ENCODE measurements around the gene DIPK1B. TPM values are rescaled to one million over a fixed set of nuclear protein-coding genes. Genes with fewer than 3 reads are reported as not detected.

Gene DIPK1B
- total RNA-seq, 3 donors from 2014 or later = 1.0 to 10.0 (median 2.9) TPM

DNA sequence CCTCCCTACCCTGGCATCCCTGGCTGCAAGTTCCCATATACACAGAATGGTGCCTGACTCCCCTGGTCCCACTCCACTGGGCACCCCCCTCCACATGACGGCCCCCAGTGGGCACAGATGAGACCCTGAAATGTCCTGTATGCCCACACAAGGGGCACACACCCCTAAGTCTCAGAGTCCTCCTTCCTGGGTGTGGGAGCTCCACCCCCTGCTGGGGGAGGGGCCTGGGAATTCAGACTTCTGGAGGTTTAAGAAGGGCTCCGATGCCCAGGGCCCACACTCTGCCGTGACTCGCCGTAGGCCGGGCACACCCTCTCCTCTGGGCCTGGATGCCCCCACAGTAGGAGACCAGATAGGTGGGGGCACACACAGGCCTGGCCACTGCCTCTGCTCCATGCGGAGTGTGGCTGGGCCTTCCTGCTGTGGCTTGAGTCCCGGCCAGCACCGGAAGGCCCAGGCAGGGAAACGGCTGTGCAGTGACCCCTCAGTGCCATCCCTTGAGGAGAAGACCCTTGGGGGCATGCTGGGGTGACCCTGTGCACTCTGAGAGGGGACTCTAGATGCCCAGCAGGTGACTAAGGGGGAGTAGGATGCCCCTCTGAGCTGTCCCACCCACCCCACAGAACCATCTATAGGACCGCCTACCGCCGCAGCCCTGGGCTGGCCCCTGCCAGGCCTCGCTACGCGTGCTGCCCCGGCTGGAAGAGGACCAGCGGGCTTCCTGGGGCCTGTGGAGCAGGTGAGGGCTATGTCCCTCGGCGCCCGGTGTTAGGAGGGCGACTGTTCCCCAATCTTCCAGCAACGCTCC, 43.2 kb upstream of the DIPK1B start:
- peak; percentile 14 for ATAC-seq
- Histone ChIP-seq H3K9me3 (no peaks in the 10 kb centered on the region), H3K4me3 (no peak overlapping the region), H3K36me3 (ENCODE audit: low read depth) (no peaks in the 10 kb centered on the region), H3K4me1 (ENCODE audit: low read depth) (peaks cover 22% of the 10 kb centered on the region)
- no peak for DNase-seq
- TF ChIP-seq, protein P1, sequence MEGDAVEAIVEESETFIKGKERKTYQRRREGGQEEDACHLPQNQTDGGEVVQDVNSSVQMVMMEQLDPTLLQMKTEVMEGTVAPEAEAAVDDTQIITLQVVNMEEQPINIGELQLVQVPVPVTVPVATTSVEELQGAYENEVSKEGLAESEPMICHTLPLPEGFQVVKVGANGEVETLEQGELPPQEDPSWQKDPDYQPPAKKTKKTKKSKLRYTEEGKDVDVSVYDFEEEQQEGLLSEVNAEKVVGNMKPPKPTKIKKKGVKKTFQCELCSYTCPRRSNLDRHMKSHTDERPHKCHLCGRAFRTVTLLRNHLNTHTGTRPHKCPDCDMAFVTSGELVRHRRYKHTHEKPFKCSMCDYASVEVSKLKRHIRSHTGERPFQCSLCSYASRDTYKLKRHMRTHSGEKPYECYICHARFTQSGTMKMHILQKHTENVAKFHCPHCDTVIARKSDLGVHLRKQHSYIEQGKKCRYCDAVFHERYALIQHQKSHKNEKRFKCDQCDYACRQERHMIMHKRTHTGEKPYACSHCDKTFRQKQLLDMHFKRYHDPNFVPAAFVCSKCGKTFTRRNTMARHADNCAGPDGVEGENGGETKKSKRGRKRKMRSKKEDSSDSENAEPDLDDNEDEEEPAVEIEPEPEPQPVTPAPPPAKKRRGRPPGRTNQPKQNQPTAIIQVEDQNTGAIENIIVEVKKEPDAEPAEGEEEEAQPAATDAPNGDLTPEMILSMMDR (IDR thresholded peaks at IDR 0.05) = no peak
- intact Hi-C loops (cut with DNase I, micrococcal nuclease) = no loop called here

DNA sequence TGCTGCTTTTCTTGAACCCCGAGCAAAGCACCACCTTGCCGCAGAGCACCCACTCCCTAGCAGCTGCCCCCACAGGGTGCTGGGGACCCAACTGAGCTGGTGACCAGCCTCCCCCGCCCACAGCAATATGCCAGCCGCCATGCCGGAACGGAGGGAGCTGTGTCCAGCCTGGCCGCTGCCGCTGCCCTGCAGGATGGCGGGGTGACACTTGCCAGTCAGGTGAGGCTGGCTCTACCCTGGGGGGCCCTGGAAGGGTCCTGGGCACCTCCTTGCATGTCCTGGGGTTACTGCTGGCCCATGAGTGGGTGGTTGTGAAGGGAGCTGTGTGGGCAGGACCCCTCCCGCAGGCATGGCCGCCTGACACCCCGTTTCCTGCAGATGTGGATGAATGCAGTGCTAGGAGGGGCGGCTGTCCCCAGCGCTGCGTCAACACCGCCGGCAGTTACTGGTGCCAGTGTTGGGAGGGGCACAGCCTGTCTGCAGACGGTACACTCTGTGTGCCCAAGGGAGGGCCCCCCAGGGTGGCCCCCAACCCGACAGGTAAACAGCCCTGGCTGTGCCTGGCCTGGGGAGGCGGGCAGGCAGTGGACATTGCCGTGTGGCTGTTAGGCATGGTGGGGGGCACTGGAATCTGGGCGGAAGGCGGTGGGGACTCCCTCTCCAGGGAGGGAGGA, 42.4 kb upstream of the DIPK1B start:
- intact Hi-C loops (cut with DNase I, micrococcal nuclease) = no loop called here
- ATAC-seq (no peak), DNase-seq (no peak)
- no peaks in the 10 kb centered on the region for H3K36me3 ChIP-seq (ENCODE audit: low read depth)
- peaks cover 24% of the 10 kb centered on the region for H3K4me1 ChIP-seq (ENCODE audit: low read depth)
- no peaks in the 10 kb centered on the region for H3K9me3 ChIP-seq
- no peak overlapping the region for H3K4me3 ChIP-seq
- TF ChIP-seq, protein P1 (IDR thresholded peaks at IDR 0.05) = no peak

DNA sequence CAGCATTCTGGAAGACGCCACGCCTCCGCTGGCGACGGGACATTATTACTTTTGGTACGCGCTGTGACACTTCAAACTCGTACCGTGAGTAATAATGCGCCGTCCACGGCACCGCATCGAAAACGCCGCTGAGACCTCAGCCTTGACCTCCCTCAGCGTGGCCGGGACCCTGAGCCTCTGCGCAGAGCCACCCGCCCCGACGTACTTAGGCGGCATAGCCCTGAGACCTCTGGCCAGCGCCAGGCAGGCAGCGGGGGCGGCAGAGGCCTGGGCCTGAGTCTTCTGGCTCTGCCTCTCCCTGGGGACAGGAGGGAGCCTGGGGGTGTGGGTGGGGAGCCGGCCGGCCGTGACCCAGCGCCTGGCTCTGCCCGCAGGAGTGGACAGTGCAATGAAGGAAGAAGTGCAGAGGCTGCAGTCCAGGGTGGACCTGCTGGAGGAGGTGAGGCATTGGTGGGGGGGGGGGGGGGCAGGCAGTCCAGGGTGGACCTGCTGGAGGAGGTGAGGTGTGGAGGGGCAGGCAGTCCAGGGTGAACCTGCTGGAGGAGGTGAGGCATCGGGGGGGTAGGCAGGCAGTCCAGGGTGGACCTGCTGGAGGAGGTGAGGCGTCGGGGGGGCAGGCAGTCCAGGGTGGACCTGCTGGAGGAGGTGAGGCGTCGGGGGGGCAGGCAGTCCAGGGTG, 41.7 kb upstream of the DIPK1B start:
- H3K4me1 ChIP-seq (ENCODE audit: low read depth) = peaks cover 24% of the 10 kb centered on the region
- TF ChIP-seq, protein P1 (IDR thresholded peaks at IDR 0.05) = no peak
- no peak overlapping the region for H3K4me3 ChIP-seq
- H3K36me3 ChIP-seq (ENCODE audit: low read depth) = no peaks in the 10 kb centered on the region
- intact Hi-C loops (cut with DNase I, micrococcal nuclease) = no loop called here
- H3K9me3 ChIP-seq = no peaks in the 10 kb centered on the region
- ATAC-seq = peak; percentile 1
- DNase-seq = peak in 1 of 3 donors; percentile 37

DNA sequence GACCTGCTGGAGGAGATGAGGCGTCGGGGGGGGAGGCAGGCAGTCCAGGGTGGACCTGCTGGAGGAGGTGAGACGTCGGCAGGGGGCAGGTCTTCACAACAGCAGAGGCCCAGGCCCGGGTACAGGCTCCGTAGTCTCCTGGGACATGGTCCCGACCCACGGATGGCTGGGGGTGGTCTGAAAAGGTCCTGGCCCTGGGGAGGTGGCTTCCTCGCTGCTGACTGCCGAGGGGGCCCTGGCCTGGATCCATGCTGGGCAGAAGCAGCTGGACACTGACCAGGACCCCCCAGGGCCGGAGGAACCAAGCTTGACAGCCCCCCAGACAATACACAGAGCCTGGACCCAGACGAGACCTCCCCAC, 41.1 kb upstream of the DIPK1B start:
- Histone ChIP-seq H3K4me1 (ENCODE audit: low read depth) (peaks cover 27% of the 10 kb centered on the region), H3K9me3 (no peaks in the 10 kb centered on the region)
- no peak for ATAC-seq

More for the DNA sequence above, 41.1 kb upstream of the DIPK1B start:
- peak in 1 of 3 donors; percentile 40 for DNase-seq
- Histone ChIP-seq H3K36me3 (ENCODE audit: low read depth) (no peaks in the 10 kb centered on the region), H3K4me3 (no peak overlapping the region)
- intact Hi-C loops (cut with DNase I, micrococcal nuclease) = no loop called here
- TF ChIP-seq, protein P1 (IDR thresholded peaks at IDR 0.05) = no peak

All from mucosa of descending colon (tissue), 3 donors.